GM18499 (cell line): ENCODE results near the gene ZNF688.
A peak's percentile ranks its signal among the peaks of the same experiment; 100 is the strongest.

Source experiments
- ATAC-seq: cut with Tn5 transposase; IDR thresholded peaks from one replicate; pipeline ENCODE4 v1.9.1; 2021; ENCODE audit warnings: moderate number of reproducible peaks; ENCODE audit not compliant: insufficient read depth, unreplicated experiment

Gene ZNF688

DNA sequence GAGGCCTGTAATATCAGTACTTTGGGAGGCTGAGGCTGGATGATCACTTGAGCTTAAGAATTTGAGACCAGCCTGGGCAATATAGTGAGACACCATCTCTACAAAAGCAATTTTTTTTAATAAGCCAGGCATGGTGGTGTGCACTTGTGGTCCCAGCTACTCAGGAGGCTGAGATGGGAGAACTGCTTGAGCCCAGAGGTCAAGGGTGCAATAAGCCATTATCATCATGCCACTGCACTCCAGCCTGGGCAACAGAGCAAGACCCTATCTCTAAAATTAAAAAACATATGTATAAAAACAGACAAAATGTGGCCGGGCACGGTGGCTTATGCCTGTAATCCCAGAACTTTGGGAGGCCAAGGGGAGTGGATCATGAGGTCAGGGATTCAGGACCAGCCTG is 17.1 kb upstream of the ZNF688 start:
- ATAC-seq: no peak

GRCh38 chr16:30585400-30586191 is 14.1 kb upstream of the ZNF688 start, which contains the start of gene ZNF785:
Gene ZNF785 (minus strand): TSS chr16:30585697. CDS start chr16:30585611, 86 bp downstream.
- peak; percentile 80 for ATAC-seq

DNA sequence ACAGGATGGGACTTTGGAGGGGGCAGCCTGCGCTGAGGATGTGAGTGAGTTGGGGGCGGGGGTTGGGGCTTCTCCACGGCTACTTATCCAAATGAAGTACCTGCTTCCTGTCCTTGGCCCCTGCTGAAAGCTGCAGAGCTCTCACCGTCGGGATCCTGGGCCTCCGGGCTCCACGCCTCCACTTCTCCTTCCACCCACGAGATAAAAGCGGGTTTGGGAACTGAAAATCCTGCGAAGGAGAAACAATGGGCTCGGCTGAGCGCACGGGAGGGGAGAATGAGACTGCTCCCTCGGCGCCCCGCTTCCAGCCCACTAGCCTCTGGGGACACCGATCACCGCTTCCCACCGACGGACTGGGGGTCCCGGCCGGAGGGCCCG is 13.5 kb upstream of the ZNF688 start:
- ATAC-seq: no peak

DNA sequence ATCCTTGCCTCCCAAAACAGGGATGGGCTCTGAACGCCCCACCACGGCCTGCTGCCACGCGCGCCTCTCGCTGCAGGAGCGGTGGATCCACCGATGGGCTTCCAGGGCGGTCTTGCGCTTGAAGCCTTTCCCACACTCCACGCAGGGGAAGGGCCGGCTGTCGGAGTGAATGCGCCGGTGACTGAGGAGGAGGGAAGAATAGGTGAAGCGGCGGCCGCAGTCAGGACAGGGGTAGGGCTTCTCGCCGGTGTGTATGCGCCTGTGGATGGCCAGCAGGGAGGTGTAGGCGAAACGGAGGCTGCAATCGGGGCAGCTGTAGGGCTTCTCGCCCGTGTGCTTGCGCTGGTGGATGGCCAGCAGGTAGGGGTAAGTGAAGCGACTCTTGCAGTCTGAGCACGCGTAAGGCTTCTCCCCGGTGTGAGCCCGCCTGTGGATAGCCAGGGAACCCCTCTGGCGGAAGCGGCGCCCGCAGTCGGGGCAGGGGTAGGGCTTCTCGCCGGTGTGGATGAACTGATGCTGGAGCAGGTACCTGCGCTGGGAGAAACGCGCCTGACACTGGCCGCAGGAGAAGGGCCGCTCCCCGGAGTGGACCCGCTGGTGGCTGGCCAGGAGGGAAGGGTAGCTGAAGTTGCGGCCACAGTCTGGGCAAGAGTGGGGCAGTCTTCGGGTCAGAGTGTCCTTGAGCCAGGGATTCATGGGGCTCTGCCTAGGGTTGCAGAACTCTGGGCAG is 11.3 kb upstream of the ZNF688 start:
- ATAC-seq: no peak

DNA sequence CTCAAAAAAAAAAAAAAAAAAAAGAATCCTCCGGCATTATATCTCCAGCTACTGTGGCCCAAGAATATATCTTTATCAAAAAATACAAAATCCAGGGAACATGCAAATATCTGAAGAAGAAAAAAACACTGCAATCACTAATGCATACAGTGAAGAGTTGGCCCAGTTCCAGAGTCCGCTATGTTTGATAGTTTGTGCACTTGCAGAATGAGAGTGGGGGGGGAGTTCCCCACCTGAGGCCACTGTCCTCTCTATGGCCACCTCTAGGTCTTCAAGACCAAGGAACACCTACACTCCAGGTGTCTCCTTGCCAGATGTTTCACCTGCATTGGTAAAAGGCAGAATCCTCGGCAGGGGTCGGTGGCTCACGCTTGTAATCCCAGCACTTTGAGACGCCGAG is 9.9 kb upstream of the ZNF688 start:
- no peak for ATAC-seq

- no peak for ATAC-seq
Measured at GRCh38 chr16:30574678-30575077, 3.2 kb upstream of the ZNF688 start.

- ATAC-seq: no peak
Measured at GRCh38 chr16:30570636-30571444, 674 bp downstream of the ZNF688 start.

DNA sequence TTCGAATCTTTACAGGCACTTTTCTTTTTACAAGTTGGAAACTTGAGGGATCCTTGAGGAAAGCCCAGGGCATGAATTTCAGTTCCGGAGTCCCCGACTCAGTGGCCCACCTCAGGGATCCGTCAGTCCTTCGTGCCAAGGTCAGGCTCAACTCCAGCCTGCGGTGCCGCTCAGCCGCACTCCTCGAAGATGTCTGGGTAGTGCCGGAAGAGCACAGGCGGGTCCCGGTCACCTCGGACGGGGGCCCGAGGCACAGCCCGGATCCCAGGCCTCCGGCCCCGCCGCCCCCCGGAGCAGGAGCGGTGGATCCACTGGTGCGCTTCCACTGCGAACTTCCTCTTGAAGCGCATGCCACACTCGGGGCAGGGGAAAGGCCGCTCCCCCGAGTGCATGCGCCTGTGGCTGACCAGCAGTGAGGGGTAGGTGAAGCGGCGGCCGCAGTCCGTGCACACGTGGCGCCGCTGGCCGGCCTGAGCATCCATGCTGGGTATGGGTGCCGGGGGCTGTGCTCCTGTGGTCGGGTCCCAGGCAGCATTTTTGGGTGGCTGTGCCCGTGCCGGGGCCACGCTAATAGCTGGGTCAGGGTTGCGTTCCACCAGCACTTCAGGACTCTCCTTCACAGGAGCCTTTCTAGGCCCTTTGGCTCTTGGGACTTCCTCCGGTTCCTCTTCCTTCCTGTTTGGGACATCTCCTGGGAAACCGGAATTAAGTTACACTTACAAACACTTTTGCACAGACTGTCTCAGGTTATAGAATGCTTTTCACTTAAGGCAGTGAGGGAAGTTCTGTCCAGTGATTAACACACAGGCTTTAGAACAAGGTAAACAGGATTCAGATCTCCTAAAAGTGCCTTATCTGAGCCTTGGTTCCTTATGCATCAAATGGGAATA is 1.5 kb downstream of the ZNF688 start:
- no peak for ATAC-seq

GRCh38 chr16:30569281-30569680 is 2.2 kb downstream of the ZNF688 start:
- no peak for ATAC-seq

- ATAC-seq: no peak
Measured at GRCh38 chr16:30567991-30568638, 3.4 kb downstream of the ZNF688 start.

GRCh38 chr16:30567160-30567990 is 4.1 kb downstream of the ZNF688 start:
- ATAC-seq: no peak

DNA sequence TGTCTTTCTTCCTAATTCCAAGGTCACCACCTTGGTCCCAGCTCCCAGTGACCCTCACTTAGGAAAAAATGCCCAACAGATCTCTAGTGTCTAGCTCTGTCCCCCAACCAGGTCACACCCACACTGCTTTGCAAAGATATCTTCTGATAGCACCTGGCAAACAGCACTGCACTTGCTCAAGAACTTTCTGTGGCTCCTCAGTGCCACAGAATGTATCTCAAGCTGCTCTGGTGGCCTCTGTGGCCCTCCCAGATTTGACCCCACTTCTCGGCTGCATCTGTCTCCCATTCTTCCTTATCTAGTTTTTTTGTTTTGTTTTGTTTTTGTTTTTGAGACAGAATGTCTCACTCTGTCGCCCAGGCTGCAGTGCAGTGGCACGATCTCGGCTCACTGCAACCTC is 5.0 kb downstream of the ZNF688 start:
- ATAC-seq: no peak

DNA sequence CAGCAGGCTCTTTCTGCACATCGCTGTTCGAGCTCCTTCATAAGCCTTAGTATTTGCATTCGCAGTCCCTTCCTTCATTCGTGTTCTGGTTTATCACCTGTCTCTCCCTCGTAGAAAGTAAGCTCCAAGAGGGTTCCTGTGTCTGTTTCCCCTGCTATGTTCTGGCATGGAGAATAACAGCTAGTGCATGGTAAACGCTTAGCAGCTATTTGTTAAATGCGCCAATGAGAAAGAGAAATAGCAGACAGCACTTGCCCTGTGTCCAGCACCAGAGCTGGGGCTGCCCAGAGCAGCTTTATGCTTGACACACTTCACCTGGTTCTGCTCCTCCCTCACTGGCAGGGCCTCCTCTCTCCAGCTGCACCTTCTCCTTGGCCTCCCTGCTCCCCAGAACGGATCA is 5.5 kb downstream of the ZNF688 start:
- no peak for ATAC-seq

DNA sequence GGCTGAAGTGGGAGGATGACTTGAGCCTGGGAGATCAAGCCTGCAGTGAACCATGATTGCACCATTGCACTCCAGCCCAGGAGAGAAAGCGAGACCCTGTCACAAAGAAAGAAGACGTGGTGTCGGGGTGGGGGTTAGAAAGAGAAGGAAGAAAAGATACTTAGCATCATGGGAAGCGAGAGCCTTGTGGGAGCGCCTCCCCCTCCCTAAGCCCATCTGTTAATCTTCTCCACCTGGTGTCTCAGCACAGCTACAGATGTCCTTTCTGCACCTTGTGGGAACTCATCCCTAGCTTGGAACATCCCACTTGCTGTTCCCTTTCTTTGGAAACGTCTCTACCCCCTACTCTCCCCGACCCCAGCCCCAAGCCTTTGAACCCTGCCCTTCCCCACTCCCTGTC is 6.0 kb downstream of the ZNF688 start:
- no peak for ATAC-seq

DNA sequence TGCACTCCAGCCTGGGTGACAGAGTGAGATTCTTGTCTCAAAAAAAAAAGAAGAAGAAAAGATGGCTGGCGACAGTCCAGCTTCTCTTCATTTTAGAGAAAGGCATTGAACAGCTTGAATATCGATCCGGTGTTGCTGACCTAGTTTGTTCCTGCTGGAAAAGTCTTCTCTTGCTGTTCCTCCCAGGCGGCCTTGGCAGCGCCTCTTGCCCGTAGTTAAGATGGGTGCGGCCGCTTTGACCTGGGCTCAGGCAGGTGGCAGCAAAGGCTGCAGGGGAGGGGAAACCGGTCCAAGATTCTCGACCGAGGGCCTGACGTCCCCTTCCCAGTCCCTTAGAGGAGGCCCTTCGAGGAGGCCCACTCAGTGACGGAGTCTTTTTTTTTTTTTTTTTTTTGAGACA is 9.5 kb downstream of the ZNF688 start:
- no peak for ATAC-seq

- no peak for ATAC-seq
Measured at GRCh38 chr16:30561089-30561816, 10.3 kb downstream of the ZNF688 start.

GRCh38 chr16:30559690-30560089 is 11.8 kb downstream of the ZNF688 start:
- ATAC-seq: no peak

DNA sequence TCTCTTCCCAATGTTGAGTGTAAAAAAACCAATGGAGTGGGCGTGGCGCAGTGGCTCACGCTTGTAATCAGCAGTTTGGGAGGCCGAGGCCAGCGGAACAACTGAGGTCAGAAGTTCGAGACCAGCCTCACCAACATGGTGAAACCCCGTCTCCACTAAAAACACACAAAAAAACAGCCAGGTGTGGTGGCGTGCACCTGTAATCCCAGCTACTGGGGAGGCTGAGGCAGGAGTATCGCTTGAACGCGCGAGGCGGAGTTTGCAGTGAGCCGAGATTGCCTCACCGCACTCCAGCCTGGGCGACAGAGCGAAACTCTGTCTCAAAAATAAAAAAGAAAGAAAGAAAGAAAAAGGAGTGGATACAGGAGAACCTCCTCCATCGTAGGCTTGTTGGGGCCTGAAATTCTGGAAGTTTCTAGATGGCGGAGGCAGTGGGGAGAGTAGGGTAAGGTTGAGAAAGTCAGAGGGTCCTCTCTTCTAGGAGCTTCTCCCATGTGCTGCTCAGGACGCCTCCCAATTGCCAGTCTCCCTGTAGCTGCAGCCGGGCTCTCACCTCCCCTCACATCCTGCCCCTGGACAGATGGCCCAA is 12.6 kb downstream of the ZNF688 start:
- ATAC-seq: no peak
